ENCODE measurements around the gene CSTA.

Gene CSTA

GRCh38 chr3:122305818-122306621 lies 19.0 kb upstream of the CSTA start:
- Histone ChIP-seq H3K27ac (replicated peaks) (peak overlapping the region; percentile 13; the same call in 1 of the 2 replicates), H3K27me3 (ENCODE audit: insufficient read depth, poor library complexity, severe bottlenecking) (no peaks in the 10 kb centered on the region), H3K4me3 (replicated peaks; ENCODE audit: insufficient read depth, low read length) (no peak overlapping the region)
- no peak for TF ChIP-seq GABPA (IDR thresholded peaks at IDR 0.05; ENCODE audit: low read depth)
- no peak for TF ChIP-seq POLR2AphosphoS5 (IDR thresholded peaks at IDR 0.05; ENCODE audit: low read depth)
- TF ChIP-seq CTCF (IDR thresholded peaks at IDR 0.05; ENCODE audit: insufficient read depth, low read length) = no peak
- no peak for TF ChIP-seq SPI1 (IDR thresholded peaks at IDR 0.05; ENCODE audit: borderline replicate concordance, low read depth)
- TF ChIP-seq REST (IDR thresholded peaks at IDR 0.05; ENCODE audit: insufficient replicate concordance, low read depth) = no peak
- peak in 1 of 2 experiments; percentile 61 for DNase-seq (ENCODE audit: low read depth in 1 of 2, low spot score in 1 of 2)

GRCh38 chr3:122306622-122306953 lies 18.5 kb upstream of the CSTA start:
- Histone ChIP-seq H3K4me3 (replicated peaks; ENCODE audit: insufficient read depth, low read length) (no peak overlapping the region), H3K27me3 (ENCODE audit: insufficient read depth, poor library complexity, severe bottlenecking) (no peaks in the 10 kb centered on the region), H3K27ac (replicated peaks) (no peak overlapping the region)
- TF ChIP-seq SPI1 (IDR thresholded peaks at IDR 0.05; ENCODE audit: borderline replicate concordance, low read depth) (no peak), CTCF (IDR thresholded peaks at IDR 0.05; ENCODE audit: insufficient read depth, low read length) (no peak), REST (IDR thresholded peaks at IDR 0.05; ENCODE audit: insufficient replicate concordance, low read depth) (no peak), POLR2AphosphoS5 (IDR thresholded peaks at IDR 0.05; ENCODE audit: low read depth) (no peak), GABPA (IDR thresholded peaks at IDR 0.05; ENCODE audit: low read depth) (no peak)
- no peak for DNase-seq (ENCODE audit: low read depth in 1 of 2, low spot score in 1 of 2)

GRCh38 chr3:122307094-122307687 lies 17.9 kb upstream of the CSTA start:
- TF ChIP-seq POLR2AphosphoS5 (IDR thresholded peaks at IDR 0.05; ENCODE audit: low read depth) (no peak), REST (IDR thresholded peaks at IDR 0.05; ENCODE audit: insufficient replicate concordance, low read depth) (no peak), GABPA (IDR thresholded peaks at IDR 0.05; ENCODE audit: low read depth) (no peak), SPI1 (IDR thresholded peaks at IDR 0.05; ENCODE audit: borderline replicate concordance, low read depth) (no peak), CTCF (IDR thresholded peaks at IDR 0.05; ENCODE audit: insufficient read depth, low read length) (no peak)
- no peak overlapping the region for H3K4me3 ChIP-seq (replicated peaks; ENCODE audit: insufficient read depth, low read length)
- H3K27ac ChIP-seq (replicated peaks) = peak overlapping the region; percentile 35
- no peaks in the 10 kb centered on the region for H3K27me3 ChIP-seq (ENCODE audit: insufficient read depth, poor library complexity, severe bottlenecking)
- DNase-seq (ENCODE audit: low read depth in 1 of 2, low spot score in 1 of 2) = no peak

Data from HL-60 (cell line).